CD14-positive monocyte (primary cell): ENCODE results near the gene VSX2. TPM values are rescaled to one million over a fixed set of nuclear protein-coding genes. Genes with fewer than 3 reads are reported as not detected.
A peak's percentile ranks its signal among the peaks of the same experiment; 100 is the strongest.

ENCODE experiments used
- DNase-seq, 3 donors: peaks; one replicate each; pipeline ENCODE4 v3.0.0-alpha.2; 2011 to 2022
- H2AFZ ChIP-seq: 2 replicates; pipeline ENCODE4 v1.6.0; 2012; ENCODE audit warnings: mild to moderate bottlenecking, low read depth, low read length, inconsistent platforms; ENCODE audit not compliant: insufficient read depth, poor library complexity, severe bottlenecking
- H3K27ac ChIP-seq, 2 donors: 1 replicate in 1 of 2; 2 replicates in 1 of 2; pipeline ENCODE4 v1.5.1; 2012 to 2013; ENCODE audit warnings: low read length in 2 of 2, control low read depth in 1 of 2, inconsistent platforms in 1 of 2, low read depth in 1 of 2, mild to moderate bottlenecking in 1 of 2
- H3K27me3 ChIP-seq, 2 donors: one replicate each; pipeline versions ENCODE4 v1.6.0 to v1.6.1; 2011 to 2013; ENCODE audit warnings: low read length in 2 of 2; ENCODE audit not compliant: control insufficient read depth in 2 of 2, insufficient read depth in 2 of 2
- H3K36me3 ChIP-seq, 2 donors: replicated peaks in 1 of 2; 1 replicate in 1 of 2; 2 replicates in 1 of 2; pipeline versions ENCODE4 v1.5.1 to v1.6.1; 2012 to 2013; ENCODE audit warnings: low read length in 2 of 2, control low read depth in 1 of 2, inconsistent platforms in 1 of 2, mild to moderate bottlenecking in 1 of 2; ENCODE audit not compliant: insufficient read depth in 2 of 2, control insufficient read depth in 1 of 2
- H3K4me1 ChIP-seq, 2 donors: 1 replicate in 1 of 2; 2 replicates in 1 of 2; pipeline versions ENCODE4 v1.5.1 to v1.6.1; 2012 to 2013; ENCODE audit warnings: low read length in 2 of 2, control low read depth in 1 of 2, inconsistent platforms in 1 of 2, mild to moderate bottlenecking in 1 of 2, moderate library complexity in 1 of 2; ENCODE audit not compliant: insufficient read depth in 2 of 2, control insufficient read depth in 1 of 2
- H3K4me2 ChIP-seq: replicated peaks from 2 replicates; pipeline ENCODE3; 2012; ENCODE audit warnings: low read length, moderate library complexity, mild to moderate bottlenecking; ENCODE audit not compliant: poor library complexity, severe bottlenecking; ENCODE audit errors: extremely low read depth
- H3K4me3 ChIP-seq, 3 experiments: fragments of 200-600 bp in 1 of 3; sonication (generic) in 1 of 3; replicated peaks in 1 of 3; 1 replicate in 2 of 3; 2 replicates in 1 of 3; pipeline ENCODE4 v1.5.1; 2011 to 2013; ENCODE audit warnings: low read length in 3 of 3, mild to moderate bottlenecking in 3 of 3, control low read depth in 2 of 3, low read depth in 2 of 3, inconsistent platforms in 1 of 3, moderate library complexity in 1 of 3
- H3K79me2 ChIP-seq: 2 replicates; pipeline ENCODE4 v1.6.0; 2012; ENCODE audit warnings: mild to moderate bottlenecking, control low read depth, inconsistent platforms, low read length, moderate library complexity; ENCODE audit not compliant: insufficient read depth
- H3K9ac ChIP-seq: 2 replicates; pipeline ENCODE4 v1.6.0; 2017; ENCODE audit warnings: low read length, mild to moderate bottlenecking; ENCODE audit not compliant: insufficient read depth, poor library complexity, severe bottlenecking
- H3K9me3 ChIP-seq, 2 donors: replicated peaks in 1 of 2; 1 replicate in 1 of 2; 2 replicates in 1 of 2; pipeline versions ENCODE4 v1.5.1 to v1.6.1; 2012 to 2013; ENCODE audit warnings: low read length in 2 of 2, control low read depth in 1 of 2; ENCODE audit not compliant: control insufficient read depth in 1 of 2, insufficient read depth in 1 of 2
- H4K20me1 ChIP-seq: 2 replicates; pipeline ENCODE4 v1.6.0; 2012; ENCODE audit warnings: mild to moderate bottlenecking, low read length, control low read depth, moderate library complexity; ENCODE audit not compliant: insufficient read depth
- H3K27ac Mint-ChIP-seq, 7 donors: one replicate each; pipeline ENCODE4 v1.8.0; 2020; ENCODE audit warnings: mild to moderate bottlenecking in 7 of 7, mixed read lengths in 7 of 7, moderate library complexity in 6 of 7, inconsistent platforms in 2 of 7
- H3K27me3 Mint-ChIP-seq, 3 donors: one replicate each; pipeline ENCODE4 v1.8.0; 2021 to 2022; ENCODE audit warnings: low read depth in 3 of 3, mild to moderate bottlenecking in 3 of 3, mixed read lengths in 3 of 3, moderate library complexity in 3 of 3, inconsistent platforms in 1 of 3
- H3K36me3 Mint-ChIP-seq, 2 donors: one replicate each; pipeline ENCODE4 v1.8.0; 2020; ENCODE audit warnings: mixed read lengths in 2 of 2, inconsistent platforms in 1 of 2, mild to moderate bottlenecking in 1 of 2
- H3K4me1 Mint-ChIP-seq: one replicate; pipeline ENCODE4 v1.8.0; 2020; ENCODE audit warnings: mild to moderate bottlenecking, mixed read lengths
- H3K4me3 Mint-ChIP-seq, 2 donors: one replicate each; pipeline ENCODE4 v1.8.0; 2020; ENCODE audit warnings: mild to moderate bottlenecking in 2 of 2, mixed read lengths in 2 of 2, moderate library complexity in 1 of 2
- H3K9me3 Mint-ChIP-seq, 7 donors: one replicate each; pipeline ENCODE4 v1.8.0; 2020 to 2022; ENCODE audit warnings: mixed read lengths in 7 of 7, mild to moderate bottlenecking in 6 of 7, moderate library complexity in 6 of 7, inconsistent platforms in 2 of 7
- CTCF ChIP-seq: fragments of 200-600 bp; IDR thresholded peaks from one replicate; pipeline ENCODE4 v1.8.0; 2022; ENCODE audit warnings: antibody characterized with exemption, mild to moderate bottlenecking
- WGBS: methylation state at CpG from one replicate; pipeline ENCODE4 v1.1.5; 2013; ENCODE audit warnings: missing lambda C conversion rate; ENCODE audit not compliant: insufficient coverage; 5-methylcytosine and 5-hydroxymethylcytosine counted together
- intact Hi-C, 2 donors: fragments of 100-400 bp; cut with micrococcal nuclease; formaldehyde crosslinking; loops; one replicate each; pipeline versions ENCODE4 v1.15.0 to v1.15.1; 2023
- polyA plus RNA-seq, 3 donors: library from polyadenylated mRNA; depleted of rRNA in 1 of 3; unstranded in 2 of 3; stranded (reverse) in 1 of 3; fragments of 300-500 nt in 2 of 3; fragments of >200 nt in 1 of 3; fragmentation: Illumina TruSeq in 2 of 3; gene quantifications; 1 replicate in 2 of 3; 2 replicates in 1 of 3; pipeline ENCODE4 v1.2.3, GENCODE V29; 2012 to 2021

VSX2 gene
- polyA plus RNA-seq, 3 donors = not detected

- TF ChIP-seq CTCF = no peak
- Histone ChIP-seq H3K9me3 (no peaks in the 10 kb centered on the region), H3K4me2 (no peak overlapping the region), H3K4me3 (no peak overlapping the region), H3K4me1 (peaks cover 15 to 16% of the 10 kb centered on the region in 2 donors), H3K27ac (no peak overlapping the region), H2AFZ (no peak overlapping the region), H3K79me2 (no peaks in the 10 kb centered on the region), H3K9ac (no peak overlapping the region), H3K36me3 (no peaks in the 10 kb centered on the region), H3K27me3 (peaks cover 13 to 26% of the 10 kb centered on the region in 2 donors), H4K20me1 (no peaks in the 10 kb centered on the region)
- Mint-ChIP-seq H3K9me3 (peaks cover 0 to 10% (median 0%) of the 10 kb centered on the region in 7 donors), H3K36me3 (no peaks in the 10 kb centered on the region), H3K4me3 (peak overlapping the region in 1 of 2 donors; percentile 43), H3K27ac (no peak overlapping the region), H3K4me1 (peaks cover 12% of the 10 kb centered on the region), H3K27me3 (peaks cover 30 to 45% (median 43%) of the 10 kb centered on the region in 3 donors)
- no peak for DNase-seq
- intact Hi-C loops = no loop called here
- WGBS = 93% methylated on average over 10 of the region's 12 CpGs
Measured at GRCh38 chr14:74259513-74259912, 20.3 kb downstream of the VSX2 start.

GRCh38 chr14:74260525-74261233 is 21.4 kb downstream of the VSX2 start:
- Mint-ChIP-seq H3K27ac (no peak overlapping the region), H3K4me3 (no peak overlapping the region)
- 95% methylated on average over 28 of the region's 29 CpGs for WGBS

More at GRCh38 chr14:74260525-74261233, 21.4 kb downstream of the VSX2 start:
- Histone ChIP-seq H3K79me2 (no peaks in the 10 kb centered on the region), H3K4me3 (no peak overlapping the region), H3K4me1 (peaks cover 15 to 16% of the 10 kb centered on the region in 2 donors), H4K20me1 (no peaks in the 10 kb centered on the region), H2AFZ (no peak overlapping the region), H3K27me3 (peaks cover 13 to 26% of the 10 kb centered on the region in 2 donors), H3K9ac (no peak overlapping the region), H3K4me2 (no peak overlapping the region), H3K27ac (no peak overlapping the region), H3K9me3 (no peaks in the 10 kb centered on the region), H3K36me3 (no peaks in the 10 kb centered on the region)
- TF ChIP-seq CTCF = no peak
- H3K36me3 Mint-ChIP-seq = no peaks in the 10 kb centered on the region
- intact Hi-C loops = no loop called here
- DNase-seq = no peak
- H3K27me3 Mint-ChIP-seq = peaks cover 30 to 46% (median 38%) of the 10 kb centered on the region in 3 donors
- peaks cover 12% of the 10 kb centered on the region for H3K4me1 Mint-ChIP-seq
- peaks cover 0 to 10% (median 0%) of the 10 kb centered on the region in 7 donors for H3K9me3 Mint-ChIP-seq
